Activated naive CD4-positive, alpha-beta T cell treated with anti-CD3 and anti-CD28 coated beads, Interleukin-2, amount 50 U/mL, for 24 hours (primary cell): ENCODE data around the gene STK25.

Experiments
- H3K27ac Mint-ChIP-seq: one replicate; pipeline ENCODE4 v1.8.0; 2021; ENCODE audit warnings: mild to moderate bottlenecking, mixed read lengths
- H3K27me3 Mint-ChIP-seq: one replicate; pipeline ENCODE4 v1.8.0; 2021; ENCODE audit warnings: mixed read lengths
- H3K36me3 Mint-ChIP-seq: one replicate; pipeline ENCODE4 v1.8.0; 2021; ENCODE audit warnings: mixed read lengths
- H3K4me1 Mint-ChIP-seq: one replicate; pipeline ENCODE4 v1.8.0; 2021; ENCODE audit warnings: mixed read lengths
- H3K4me3 Mint-ChIP-seq: one replicate; pipeline ENCODE4 v1.8.0; 2021; ENCODE audit warnings: mild to moderate bottlenecking, mixed read lengths
- H3K9me3 Mint-ChIP-seq: one replicate; pipeline ENCODE4 v1.8.0; 2021; ENCODE audit warnings: mixed read lengths

The STK25 gene

DNA sequence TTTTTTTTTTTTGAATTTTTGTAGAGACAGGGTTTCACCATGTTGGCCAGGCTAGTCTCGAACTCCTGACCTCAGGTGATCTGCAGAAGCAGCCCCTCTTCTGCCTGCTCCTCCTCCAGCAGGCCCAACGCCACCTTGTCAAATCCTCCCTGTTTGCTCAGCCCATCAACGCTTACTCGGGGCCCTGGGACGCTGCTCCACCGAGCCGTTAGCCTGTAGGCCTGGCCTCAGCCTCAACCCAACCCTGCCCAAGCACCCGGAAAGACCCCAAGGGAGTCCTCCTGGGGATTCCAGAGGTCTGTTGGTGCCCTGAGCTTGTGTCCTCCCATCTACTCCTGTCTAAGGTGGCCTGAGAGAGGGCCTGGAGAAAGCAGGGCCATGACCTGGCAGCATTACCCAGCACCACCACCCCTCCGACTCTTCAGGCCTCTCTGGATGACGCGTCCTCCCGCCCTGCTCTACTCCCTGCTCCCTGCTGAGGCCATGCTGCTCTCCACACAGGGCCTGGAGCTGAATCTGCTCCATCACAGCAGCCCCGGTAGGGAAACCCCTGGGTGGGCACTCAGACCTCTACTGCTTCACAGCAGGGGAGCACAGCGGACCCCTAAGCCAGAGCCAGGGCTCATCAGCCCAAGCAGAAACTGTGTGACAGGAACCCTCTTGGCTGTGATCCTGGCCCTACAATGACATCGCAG, 3.2 kb downstream of the STK25 start:
- no peak overlapping the region for H3K4me3 Mint-ChIP-seq
- peaks cover 23% of the 10 kb centered on the region for H3K4me1 Mint-ChIP-seq
- peak overlapping the region; percentile 51 for H3K27ac Mint-ChIP-seq
- no peaks in the 10 kb centered on the region for H3K9me3 Mint-ChIP-seq
- no peaks in the 10 kb centered on the region for H3K36me3 Mint-ChIP-seq
- no peaks in the 10 kb centered on the region for H3K27me3 Mint-ChIP-seq

GRCh38 chr2:241503776-241504392, 4.5 kb downstream of the STK25 start:
- no peaks in the 10 kb centered on the region for H3K27me3 Mint-ChIP-seq
- no peak overlapping the region for H3K27ac Mint-ChIP-seq

GRCh38 chr2:241502281-241502680, 6.1 kb downstream of the STK25 start:
- peaks cover 16% of the 10 kb centered on the region for H3K4me1 Mint-ChIP-seq
- no peaks in the 10 kb centered on the region for H3K27me3 Mint-ChIP-seq
- no peaks in the 10 kb centered on the region for H3K36me3 Mint-ChIP-seq
- H3K4me3 Mint-ChIP-seq, result no peak overlapping the region
- no peaks in the 10 kb centered on the region for H3K9me3 Mint-ChIP-seq
- no peak overlapping the region for H3K27ac Mint-ChIP-seq

More at GRCh38 chr2:241503776-241504392, 4.5 kb downstream of the STK25 start:
- Mint-ChIP-seq H3K9me3 (no peaks in the 10 kb centered on the region), H3K4me3 (no peak overlapping the region), H3K36me3 (no peaks in the 10 kb centered on the region), H3K4me1 (peaks cover 16% of the 10 kb centered on the region)

GRCh38 chr2:241501551-241501950, 6.8 kb downstream of the STK25 start:
- Mint-ChIP-seq H3K36me3 (no peaks in the 10 kb centered on the region), H3K27ac (no peak overlapping the region), H3K4me1 (peaks cover 10% of the 10 kb centered on the region), H3K4me3 (no peak overlapping the region), H3K27me3 (no peaks in the 10 kb centered on the region), H3K9me3 (no peaks in the 10 kb centered on the region)

GRCh38 chr2:241501099-241501541, 7.3 kb downstream of the STK25 start:
- no peaks in the 10 kb centered on the region for H3K9me3 Mint-ChIP-seq
- H3K36me3 Mint-ChIP-seq, result no peaks in the 10 kb centered on the region
- H3K4me3 Mint-ChIP-seq, result no peak overlapping the region
- H3K27me3 Mint-ChIP-seq, result no peaks in the 10 kb centered on the region
- H3K27ac Mint-ChIP-seq, result no peak overlapping the region
- H3K4me1 Mint-ChIP-seq, result peaks cover 7% of the 10 kb centered on the region

- Mint-ChIP-seq H3K36me3 (no peaks in the 10 kb centered on the region), H3K27me3 (no peaks in the 10 kb centered on the region), H3K4me1 (peaks cover 6% of the 10 kb centered on the region), H3K27ac (no peak overlapping the region), H3K4me3 (no peak overlapping the region), H3K9me3 (no peaks in the 10 kb centered on the region)
These were observed 7.9 kb downstream of the STK25 start for GRCh38 chr2:241500431-241500975.

DNA sequence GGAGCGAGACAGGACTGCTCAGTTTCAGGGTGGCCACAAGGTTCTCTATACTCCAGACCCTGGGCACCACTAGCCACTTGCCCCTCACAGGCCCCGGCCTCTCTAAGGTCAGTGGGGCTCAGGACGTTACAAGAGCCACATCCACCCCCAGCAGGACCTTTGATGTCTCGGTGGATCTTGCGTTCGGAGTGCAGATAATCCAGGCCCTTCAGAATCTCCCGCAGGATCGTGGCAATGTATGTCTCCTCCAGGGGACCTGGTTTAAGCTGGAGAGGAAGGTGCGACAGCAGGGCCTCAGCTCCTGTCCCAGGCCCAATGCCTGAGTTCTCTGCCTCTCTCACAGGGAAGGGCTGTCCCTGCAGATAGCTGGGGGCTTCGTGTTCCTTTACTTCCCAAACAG, 8.4 kb downstream of the STK25 start:
- no peaks in the 10 kb centered on the region for H3K36me3 Mint-ChIP-seq
- H3K27me3 Mint-ChIP-seq, result no peaks in the 10 kb centered on the region
- no peaks in the 10 kb centered on the region for H3K9me3 Mint-ChIP-seq
- peaks cover 1% of the 10 kb centered on the region for H3K4me1 Mint-ChIP-seq
- H3K4me3 Mint-ChIP-seq, result no peak overlapping the region
- no peak overlapping the region for H3K27ac Mint-ChIP-seq

- Mint-ChIP-seq H3K36me3 (no peaks in the 10 kb centered on the region), H3K27me3 (no peaks in the 10 kb centered on the region), H3K27ac (no peak overlapping the region), H3K4me3 (no peak overlapping the region), H3K4me1 (no peaks in the 10 kb centered on the region), H3K9me3 (no peaks in the 10 kb centered on the region)
These were observed 9.0 kb downstream of the STK25 start for GRCh38 chr2:241499146-241499965.

DNA sequence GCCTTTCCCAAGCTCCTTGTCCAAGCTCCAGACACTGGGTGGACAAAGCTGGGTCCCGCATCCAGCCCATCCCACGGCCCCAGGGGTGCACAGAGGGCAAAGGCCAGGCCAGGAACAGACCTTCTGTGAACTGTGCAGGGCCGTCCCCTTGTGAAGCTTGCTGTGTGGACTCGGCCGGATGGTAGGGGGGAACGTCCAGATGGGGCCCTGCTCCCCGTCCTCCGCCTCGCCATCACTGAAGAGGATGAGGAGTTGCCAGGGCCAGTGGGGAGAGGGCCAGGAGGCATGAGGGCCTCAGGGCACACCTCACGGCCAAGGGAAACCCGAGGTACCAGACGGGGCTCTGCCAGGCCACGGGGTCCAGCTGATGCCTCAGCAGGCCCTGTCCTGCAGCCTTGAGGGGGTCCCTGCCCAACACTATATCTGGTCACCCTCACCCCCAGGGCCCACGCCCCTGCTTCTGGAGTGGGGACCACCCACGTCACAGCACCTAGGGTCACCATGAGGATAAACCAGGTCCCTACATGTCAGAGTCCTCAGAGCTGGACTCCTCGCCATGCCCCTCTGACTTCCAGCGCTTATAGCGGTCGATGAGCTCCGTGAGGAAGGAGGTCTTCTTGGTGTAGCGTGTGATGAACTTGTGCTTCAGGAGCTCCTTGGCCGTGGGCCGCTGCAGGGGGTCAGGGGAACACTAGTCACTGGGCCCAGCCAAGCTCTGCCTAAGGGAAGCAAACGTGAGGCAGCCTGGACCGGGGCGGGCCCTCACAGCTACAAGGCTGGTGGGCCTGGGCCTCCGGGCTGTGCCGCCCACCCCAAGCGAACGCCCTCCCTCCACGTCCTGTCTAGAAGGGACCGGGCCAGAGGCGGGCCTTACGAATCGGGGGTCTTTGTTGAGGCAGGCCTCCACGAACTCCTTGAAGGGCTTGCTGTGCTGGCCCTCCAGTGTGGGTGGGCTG, 10.0 kb downstream of the STK25 start:
- no peak overlapping the region for H3K27ac Mint-ChIP-seq
- no peak overlapping the region for H3K4me3 Mint-ChIP-seq
- no peaks in the 10 kb centered on the region for H3K27me3 Mint-ChIP-seq
- H3K9me3 Mint-ChIP-seq, result no peaks in the 10 kb centered on the region
- H3K36me3 Mint-ChIP-seq, result no peaks in the 10 kb centered on the region
- no peaks in the 10 kb centered on the region for H3K4me1 Mint-ChIP-seq

DNA sequence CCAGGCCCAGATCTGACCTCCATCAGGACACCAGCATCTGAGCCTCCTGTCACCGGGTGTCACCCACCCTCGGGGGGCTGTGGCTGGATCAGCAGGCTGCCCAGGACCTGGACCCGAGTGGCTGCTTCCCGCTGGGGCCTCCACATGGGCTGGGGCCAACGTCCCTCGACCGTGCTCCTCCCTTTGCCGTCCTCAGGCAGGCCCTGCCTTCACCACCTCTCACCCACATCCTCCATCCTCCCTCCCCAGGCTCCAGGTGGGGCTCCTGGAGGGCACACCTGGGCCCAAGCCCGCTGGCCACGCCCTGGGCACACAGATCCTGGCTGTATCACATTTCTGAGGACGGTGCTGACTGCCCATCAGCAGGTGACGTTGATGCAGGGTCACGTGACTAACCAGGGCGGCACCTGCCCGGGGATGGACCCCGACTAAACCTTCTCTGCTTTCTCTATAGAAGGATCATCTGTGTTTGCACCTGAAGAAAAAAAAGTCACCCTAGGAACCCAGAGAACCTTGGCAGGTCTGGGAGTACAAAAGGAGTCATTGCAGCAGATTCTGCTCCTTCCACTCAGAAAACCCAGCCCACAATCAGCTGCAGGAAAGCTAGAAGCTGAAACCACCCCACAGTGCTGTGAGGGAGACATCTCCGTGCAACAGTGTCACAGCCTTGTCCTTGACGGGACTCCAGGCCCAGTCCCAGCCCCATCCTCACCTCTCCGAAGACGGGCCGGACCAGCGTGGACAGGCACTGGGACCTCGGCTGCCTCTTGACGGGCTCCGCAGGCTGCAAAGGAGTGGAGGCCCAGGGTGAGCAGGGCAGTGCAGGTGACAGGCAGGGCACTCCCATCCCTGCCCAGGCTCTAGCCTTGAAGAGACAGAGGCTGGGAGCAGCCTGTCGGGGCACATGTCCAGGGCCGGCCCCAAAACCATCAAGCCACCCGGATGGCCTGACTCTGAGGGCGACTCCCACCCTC, 11.2 kb downstream of the STK25 start:
- Mint-ChIP-seq H3K9me3 (no peaks in the 10 kb centered on the region), H3K36me3 (no peaks in the 10 kb centered on the region), H3K27ac (no peak overlapping the region), H3K4me1 (no peaks in the 10 kb centered on the region), H3K4me3 (no peak overlapping the region), H3K27me3 (no peaks in the 10 kb centered on the region)

GRCh38 chr2:241496003-241496707, 12.2 kb downstream of the STK25 start:
- Mint-ChIP-seq H3K36me3 (no peaks in the 10 kb centered on the region), H3K9me3 (no peaks in the 10 kb centered on the region), H3K4me1 (no peaks in the 10 kb centered on the region), H3K27ac (no peak overlapping the region), H3K27me3 (no peaks in the 10 kb centered on the region), H3K4me3 (no peak overlapping the region)

- Mint-ChIP-seq H3K4me1 (no peaks in the 10 kb centered on the region), H3K9me3 (no peaks in the 10 kb centered on the region)
These were observed 13.0 kb downstream of the STK25 start for GRCh38 chr2:241495172-241496002.

More at GRCh38 chr2:241495172-241496002, 13.0 kb downstream of the STK25 start:
- no peaks in the 10 kb centered on the region for H3K27me3 Mint-ChIP-seq
- no peak overlapping the region for H3K4me3 Mint-ChIP-seq
- H3K27ac Mint-ChIP-seq, result no peak overlapping the region
- no peaks in the 10 kb centered on the region for H3K36me3 Mint-ChIP-seq
